Esophagus mucosa (tissue), 1 donor: ENCODE measurements around the gene PPP1R9A. TPM values are rescaled to one million over a fixed set of nuclear protein-coding genes. Genes with fewer than 3 reads are reported as not detected.

Experiments
- ATAC-seq: fragments of 200-7000 bp; cut with Tn5 transposase; one replicate; pipeline ENCODE4 v1.9.1; 2020
- total RNA-seq: library from RNA; stranded (reverse); gene quantifications from one replicate; pipeline ENCODE4 v1.2.4, GENCODE V29; 2023
- donor health status: DM: yes; HTN: yes; CAD: no.

Gene PPP1R9A
- total RNA-seq, 1 donor from 2014 or later, result 0.36 TPM

- ATAC-seq, result no peak
These were observed 133.6 kb downstream of the PPP1R9A start for GRCh38 chr7:95041031-95041430.

DNA sequence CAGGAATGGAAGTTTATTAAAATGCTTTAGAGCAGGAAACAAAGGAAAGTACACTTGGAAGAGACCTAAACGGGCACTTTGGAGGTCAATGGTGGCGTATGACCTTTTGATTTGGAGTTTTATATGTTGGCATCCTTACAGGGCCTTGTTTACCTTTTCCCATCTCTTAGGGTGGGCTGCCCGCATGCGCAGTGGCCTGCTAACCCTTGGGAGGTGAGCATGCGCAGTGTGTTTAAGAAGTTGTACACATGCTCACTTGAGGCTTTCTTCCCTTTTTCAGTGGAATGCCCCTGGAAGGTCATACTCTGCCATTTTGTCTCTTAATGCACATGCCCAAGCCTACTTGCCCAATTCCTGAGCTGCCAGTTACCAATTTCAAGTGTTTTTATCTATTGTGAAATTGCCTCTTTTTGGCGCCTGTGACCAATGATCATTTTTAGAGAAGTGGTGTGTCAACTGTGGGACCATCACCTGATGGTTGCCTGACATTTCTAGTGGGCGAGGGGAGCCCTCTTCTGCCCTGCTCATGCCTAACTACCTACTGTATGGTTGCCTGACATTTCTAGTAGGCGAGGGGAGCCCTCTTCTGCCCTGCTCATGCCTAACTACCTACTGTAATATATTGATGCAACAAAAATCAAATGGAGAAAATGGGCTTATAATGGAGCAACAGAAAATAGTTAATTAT, 138.0 kb downstream of the PPP1R9A start:
- ATAC-seq, result no peak

- ATAC-seq, result no peak
These were observed 139.3 kb downstream of the PPP1R9A start for GRCh38 chr7:95046494-95047240.

- no peak for ATAC-seq
These were observed 139.9 kb downstream of the PPP1R9A start for GRCh38 chr7:95047291-95047690.

GRCh38 chr7:95052566-95053094, 145.2 kb downstream of the PPP1R9A start:
- no peak for ATAC-seq

- ATAC-seq, result no peak
These were observed 147.0 kb downstream of the PPP1R9A start for GRCh38 chr7:95054386-95054785.

- ATAC-seq, result no peak
These were observed 147.9 kb downstream of the PPP1R9A start for GRCh38 chr7:95055295-95055694.

- no peak for ATAC-seq
These were observed 148.8 kb downstream of the PPP1R9A start for GRCh38 chr7:95056107-95056739.

DNA sequence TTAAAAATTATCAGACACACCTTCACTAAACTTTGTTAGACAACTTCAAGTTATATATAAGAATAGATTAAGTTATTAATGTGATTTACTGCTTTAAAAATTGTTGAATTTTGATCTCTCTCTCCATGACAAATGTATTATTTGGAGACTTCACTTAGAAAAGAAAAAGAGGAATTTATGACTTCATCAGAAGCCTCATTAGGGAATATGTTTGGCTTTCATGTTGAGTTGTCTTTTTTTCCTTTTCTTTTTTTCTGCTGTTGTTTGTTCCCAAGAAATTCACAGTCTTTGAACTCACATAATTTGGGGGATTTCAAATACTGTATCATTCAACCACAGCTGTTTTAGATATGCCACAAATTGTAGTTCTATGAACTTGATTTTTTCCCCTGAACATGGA, 149.5 kb downstream of the PPP1R9A start:
- ATAC-seq, result no peak

DNA sequence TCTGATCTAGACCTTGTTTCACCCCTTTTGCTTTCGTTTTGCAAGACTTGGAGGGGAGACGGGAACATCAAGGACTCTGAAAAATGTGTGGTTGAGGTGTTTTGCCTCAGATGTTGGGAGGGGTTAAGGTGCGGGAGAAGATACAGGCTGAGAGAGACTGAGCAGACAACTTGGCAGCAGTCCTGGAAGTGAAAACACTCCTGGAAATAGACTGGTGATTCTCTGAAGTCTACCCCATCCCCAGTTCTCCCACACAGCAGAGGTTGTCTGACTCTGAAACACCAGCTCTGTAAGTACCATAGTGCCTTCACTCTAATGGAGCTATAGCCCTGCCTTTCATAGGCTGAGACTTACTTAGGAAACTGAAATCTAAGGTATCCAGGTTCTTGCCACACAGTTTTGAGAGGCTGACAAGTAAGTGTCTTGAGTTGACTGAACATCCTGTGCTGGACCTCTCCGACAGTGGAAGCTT, 152.5 kb downstream of the PPP1R9A start:
- ATAC-seq, result no peak

GRCh38 chr7:95062901-95063300, 155.5 kb downstream of the PPP1R9A start:
- ATAC-seq, result no peak

- ATAC-seq, result no peak
These were observed 159.5 kb downstream of the PPP1R9A start for GRCh38 chr7:95066737-95067530.

DNA sequence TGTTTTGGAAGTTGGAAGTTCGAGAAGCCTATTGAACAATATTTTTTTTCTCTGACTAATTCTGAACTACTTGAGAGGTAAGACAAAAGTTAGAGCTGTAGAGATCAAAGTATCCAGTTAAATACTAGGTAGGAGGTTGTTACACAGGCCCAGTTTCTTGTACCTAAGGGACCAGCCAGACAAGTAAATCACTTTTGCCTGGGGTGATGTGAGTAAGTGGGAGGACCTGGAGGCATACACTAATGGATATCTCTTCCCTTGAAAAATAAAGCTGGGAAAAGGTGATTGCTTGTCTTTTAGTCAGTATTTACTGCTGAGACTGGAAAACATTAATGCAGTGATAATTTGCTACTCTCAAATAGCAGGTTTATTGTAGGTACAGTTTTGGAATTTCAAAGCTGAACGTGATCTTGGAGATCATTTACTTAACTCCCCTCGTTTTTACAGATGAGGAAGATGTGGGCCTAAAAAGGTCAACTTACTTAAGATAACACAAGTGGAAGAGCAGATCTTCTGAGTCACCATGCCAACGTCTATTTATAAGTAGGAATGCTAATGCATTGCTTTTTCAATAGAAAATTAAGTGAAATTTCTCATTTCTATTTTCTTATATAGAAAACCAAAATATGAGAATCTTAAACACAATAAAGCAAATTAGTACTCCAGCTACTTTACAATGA, 181.3 kb downstream of the PPP1R9A start:
- no peak for ATAC-seq

- ATAC-seq, result no peak
These were observed 182.3 kb downstream of the PPP1R9A start for GRCh38 chr7:95089414-95090315.

DNA sequence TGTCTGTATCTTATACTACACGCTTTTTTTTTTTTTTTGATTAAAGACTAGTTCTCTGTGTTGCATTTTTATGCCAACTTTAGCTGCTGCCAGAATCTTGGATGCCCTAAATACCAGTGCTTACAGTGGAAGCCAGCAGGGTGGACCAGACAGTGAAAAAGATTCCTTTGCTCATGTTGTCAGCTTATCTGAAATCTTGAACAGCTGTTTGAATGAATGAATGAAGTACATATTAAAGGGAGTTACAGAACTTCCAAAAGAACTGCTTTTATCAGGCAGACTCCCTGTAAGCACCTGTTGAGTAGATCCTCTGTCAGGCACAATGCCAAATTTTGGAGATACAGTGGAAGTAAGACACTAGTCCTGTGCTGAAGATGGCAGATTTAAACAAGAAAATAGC, 184.9 kb downstream of the PPP1R9A start:
- ATAC-seq, result no peak

- no peak for ATAC-seq
These were observed 188.0 kb downstream of the PPP1R9A start for GRCh38 chr7:95095259-95095965.

GRCh38 chr7:95095966-95096540, 188.7 kb downstream of the PPP1R9A start:
- ATAC-seq, result no peak

DNA sequence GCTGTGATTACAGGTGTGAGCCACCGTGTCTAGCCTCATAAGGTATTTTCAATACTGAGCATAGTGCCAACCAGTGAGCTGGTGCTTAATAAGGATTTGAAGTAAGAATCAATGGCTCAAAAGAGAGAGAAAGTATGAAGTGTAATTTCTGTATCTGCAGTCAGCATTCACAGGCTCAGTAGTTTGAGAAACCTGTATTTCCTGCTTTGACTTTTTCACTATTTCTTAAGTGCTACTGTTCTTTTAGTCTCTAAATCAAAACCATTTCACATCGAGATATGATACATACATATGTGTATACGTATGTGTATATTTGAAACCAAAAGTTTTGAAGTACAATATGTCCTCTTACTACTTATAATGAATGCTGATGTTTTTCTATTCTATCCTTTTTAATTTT, 189.9 kb downstream of the PPP1R9A start:
- ATAC-seq, result no peak

DNA sequence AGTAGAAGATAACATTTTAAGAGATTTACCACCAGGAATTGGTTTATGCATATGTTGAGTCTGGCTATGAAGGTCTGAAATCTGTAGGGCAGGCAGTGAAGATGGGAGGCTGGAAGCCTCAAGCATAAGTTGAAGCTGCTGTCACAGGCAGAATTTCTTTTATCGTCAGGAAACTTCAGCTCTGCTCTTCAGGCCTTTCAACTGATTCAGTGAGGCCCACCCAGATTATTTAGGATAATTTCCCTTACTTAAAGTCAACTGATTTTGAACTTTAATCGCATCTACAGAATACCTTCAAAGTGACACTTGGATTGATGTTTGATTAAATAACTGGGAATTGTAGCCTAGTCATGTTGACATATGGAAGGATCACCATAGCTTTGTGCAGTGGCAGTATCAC, 190.5 kb downstream of the PPP1R9A start:
- no peak for ATAC-seq

DNA sequence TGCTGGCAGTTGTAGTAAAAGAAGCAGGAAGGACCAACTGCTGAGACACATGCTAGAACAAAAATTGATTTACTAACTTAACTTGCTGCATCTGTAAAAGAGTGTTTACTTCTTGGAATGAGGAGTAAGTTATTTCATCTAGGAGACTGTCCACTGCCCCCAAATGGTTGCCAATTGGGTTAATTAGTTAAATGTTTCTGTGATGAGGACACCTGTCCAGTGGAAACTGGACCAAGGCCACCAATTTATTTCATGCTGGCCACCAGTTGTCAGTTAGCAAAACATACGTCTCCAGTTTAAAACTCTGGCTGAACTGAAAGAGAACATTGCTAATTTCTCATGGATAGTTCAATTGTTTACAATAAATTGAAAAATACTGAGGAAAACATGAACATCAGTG, 191.7 kb downstream of the PPP1R9A start:
- no peak for ATAC-seq
